ENCODE measurements around the gene PDZD4. TPM values are rescaled to one million over a fixed set of nuclear protein-coding genes. Genes with fewer than 3 reads are reported as not detected.

Gene PDZD4
- total and polyA plus RNA-seq, 2 of the 4 experiments (the other 2 are of a cell fraction), result under 0.01 to 0.38 TPM

DNA sequence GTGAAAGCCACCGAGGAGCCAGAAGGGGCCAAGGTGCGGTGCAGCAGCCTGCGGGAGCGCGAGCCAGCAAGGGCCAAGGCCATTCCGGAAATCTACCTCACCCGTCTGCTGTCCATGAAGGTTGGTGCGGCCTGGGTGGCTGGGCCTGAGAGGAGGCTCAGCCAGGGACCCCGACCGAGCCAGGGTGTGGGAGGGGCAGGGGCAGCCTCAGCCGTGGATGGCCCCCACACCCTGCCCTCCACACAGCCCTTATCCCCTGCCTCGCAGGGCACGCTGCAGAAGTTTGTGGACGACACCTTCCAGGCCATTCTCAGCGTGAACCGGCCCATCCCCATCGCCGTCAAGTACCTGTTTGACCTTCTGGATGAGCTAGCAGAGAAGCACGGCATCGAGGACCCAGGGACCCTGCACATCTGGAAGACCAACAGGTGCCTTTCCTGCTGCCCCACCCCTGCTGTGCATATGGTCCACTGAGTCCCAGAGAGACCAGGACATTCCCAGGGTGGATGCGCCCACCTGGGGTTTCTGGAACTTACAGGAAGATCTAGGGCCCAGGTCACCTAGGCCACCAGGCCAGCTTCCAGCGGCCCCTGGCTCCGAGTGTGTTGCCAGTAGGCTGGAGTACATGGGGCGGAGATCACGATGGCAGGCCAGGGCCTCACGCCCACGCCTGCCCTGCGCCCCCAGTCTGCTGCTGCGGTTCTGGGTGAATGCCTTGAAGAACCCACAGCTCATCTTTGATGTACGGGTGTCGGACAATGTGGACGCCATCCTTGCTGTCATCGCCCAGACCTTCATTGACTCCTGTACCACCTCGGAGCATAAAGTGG, 52.9 kb downstream of the PDZD4 start:
- Histone ChIP-seq H2BK15ac (ENCODE audit: low read depth, low read length) (no peak overlapping the region), H3K4ac (ENCODE audit: low read depth, low read length) (no peak overlapping the region), H3K4me3 (ENCODE audit: insufficient read depth, low read depth, low read length) (no peak overlapping the region), H2AK5ac (ENCODE audit: low read depth, low read length) (no peak overlapping the region), H3K27ac (ENCODE audit: insufficient read depth, low read length) (no peak overlapping the region), H3K4me2 (ENCODE audit: low read depth, low read length) (no peak overlapping the region), H4K5ac (ENCODE audit: low read depth, low read length) (no peak overlapping the region), H3K18ac (ENCODE audit: low read depth, low read length) (no peak overlapping the region), H4K8ac (ENCODE audit: low read depth in 2 of 2, low read length in 2 of 2) (no peak overlapping the region), H3K9me3 (ENCODE audit: control insufficient read depth, insufficient read depth, low read length) (no peaks in the 10 kb centered on the region; the same call in 1 of the 2 replicates), H3K27me3 (ENCODE audit: control insufficient read depth, insufficient read depth, low read length) (no peaks in the 10 kb centered on the region), H2AFZ (replicated peaks; ENCODE audit: low read length, poor library complexity) (no peak overlapping the region), H3K36me3 (ENCODE audit: control insufficient read depth, insufficient read depth, low read length) (peaks cover 4% of the 10 kb centered on the region; the same call in 1 of the 2 replicates), H3K79me1 (ENCODE audit: low read depth in 1 of 2, low read length in 2 of 2) (no peaks in the 10 kb centered on the region), H2BK20ac (ENCODE audit: low read depth, low read length) (no peak overlapping the region), H2BK120ac (ENCODE audit: low read depth, low read length) (no peak overlapping the region), H2AK9ac (replicated peaks; ENCODE audit: low read depth, low read length, poor library complexity) (peak overlapping the region; percentile 55), H4K20me1 (ENCODE audit: insufficient read depth, low read length) (no peaks in the 10 kb centered on the region), H3K14ac (replicated peaks; ENCODE audit: low read depth, low read length) (no peak overlapping the region), H3K9ac (ENCODE audit: low read depth, low read length) (no peak overlapping the region), H3K4me1 (ENCODE audit: control insufficient read depth, insufficient read depth, low read length) (no peaks in the 10 kb centered on the region), H3K56ac (ENCODE audit: extremely low read depth, insufficient read depth, low read length) (no peak overlapping the region), H2BK5ac (ENCODE audit: low read depth, low read length, poor library complexity, severe bottlenecking) (no peak overlapping the region), H3K9me1 (ENCODE audit: insufficient read depth, low read length) (no peaks in the 10 kb centered on the region), H3K23ac (ENCODE audit: low read depth, low read length) (no peak overlapping the region), H4K91ac (ENCODE audit: insufficient read depth, low read depth, low read length) (no peak overlapping the region)
- TF ChIP-seq BHLHE40 (IDR thresholded peaks at IDR 0.05; ENCODE audit: low read depth, low read length) (no peak), CHD1 (IDR thresholded peaks at IDR 0.05; ENCODE audit: low read depth, low read length) (no peak)
- CTCF ChIA-PET, result interaction anchor here (0.6 kb wide), 1 partner anchor 169 kb away, joined by 4 read pairs; no protein-coding TSS in a partner anchor
- in situ Hi-C loops (cut with MboI; ENCODE audit: low sequenced_read_pairs), result no loop called here
- BruUV-seq (replicated peaks), result no TSS peak
- 85% methylated on average over 20 of the region's 34 CpGs; no CpG with 5 or more reads in 1 of the 2 experiments for WGBS, 2 experiments (ENCODE audit: extremely low coverage in 2 of 2, insufficient read length in 1 of 2)
- intact Hi-C loops (cut with micrococcal nuclease), result no loop called here
- POLR2A ChIA-PET (ENCODE audit: unreplicated experiment), result no interaction called here
- DNase-seq, result no peak
- ATAC-seq (ENCODE audit: low read depth), result no peak
- dilution Hi-C loops (cut with HindIII; ENCODE audit: low sequenced_read_pairs, unreplicated experiment), result no loop called here

All from IMR-90 (cell line).